H9 (cell line): Measurements from ENCODE around the gene SMC1B. TPM values are rescaled to one million over a fixed set of nuclear protein-coding genes. Genes with fewer than 3 reads are reported as not detected.

Experiments used
- DNase-seq: peaks from one replicate; pipeline ENCODE4 v3.0.0-alpha.2; 2017
- H2AFZ ChIP-seq: one replicate; pipeline ENCODE4 v1.6.1; 2013; ENCODE audit warnings: mild to moderate bottlenecking, low read length, control low read depth, moderate library complexity
- H2AK5ac ChIP-seq: 2 replicates; pipeline ENCODE4 v1.6.1; 2013; ENCODE audit warnings: low read length, control low read depth, mixed read lengths; ENCODE audit not compliant: insufficient read length
- H2BK120ac ChIP-seq: one replicate; pipeline ENCODE4 v1.6.1; 2013; ENCODE audit warnings: low read depth, mild to moderate bottlenecking, low read length, control low read depth, inconsistent platforms; ENCODE audit not compliant: poor library complexity, severe bottlenecking
- H2BK12ac ChIP-seq: 2 replicates; pipeline ENCODE4 v1.6.1; 2013; ENCODE audit warnings: low read length, control low read depth, mixed read lengths, low read depth; ENCODE audit not compliant: insufficient read length
- H2BK15ac ChIP-seq: 2 replicates; pipeline ENCODE4 v1.6.1; 2013; ENCODE audit warnings: low read depth, low read length, control low read depth
- H2BK20ac ChIP-seq: one replicate; pipeline ENCODE4 v1.6.1; 2013; ENCODE audit warnings: low read depth, mild to moderate bottlenecking, low read length, control low read depth, inconsistent platforms; ENCODE audit not compliant: poor library complexity, severe bottlenecking
- H2BK5ac ChIP-seq: 2 replicates; pipeline ENCODE4 v1.6.1; 2013; ENCODE audit warnings: low read length, control low read depth, mixed read lengths; ENCODE audit not compliant: insufficient read length
- H3K14ac ChIP-seq: 2 replicates; pipeline ENCODE4 v1.6.1; 2013; ENCODE audit warnings: low read length, control low read depth; ENCODE audit not compliant: insufficient read depth
- H3K18ac ChIP-seq: 2 replicates; pipeline ENCODE4 v1.6.1; 2013; ENCODE audit warnings: low read depth, mild to moderate bottlenecking, mixed read lengths, low read length, control low read depth; ENCODE audit not compliant: insufficient read length
- H3K23ac ChIP-seq: 2 replicates; pipeline ENCODE4 v1.6.1; 2013; ENCODE audit warnings: low read length, control low read depth, mixed read lengths, low read depth; ENCODE audit not compliant: insufficient read length
- H3K23me2 ChIP-seq: 2 replicates; pipeline ENCODE4 v1.6.1; 2013; ENCODE audit warnings: low read depth, mild to moderate bottlenecking, mixed read lengths, low read length, control low read depth; ENCODE audit not compliant: insufficient read length, poor library complexity, severe bottlenecking
- H3K27ac ChIP-seq: 2 replicates; pipeline ENCODE4 v1.5.1; 2013; ENCODE audit warnings: low read length, control low read depth, mixed read lengths, low read depth; ENCODE audit not compliant: insufficient read length
- H3K27me3 ChIP-seq: 2 replicates; pipeline ENCODE4 v1.6.1; 2013; ENCODE audit warnings: low read length, control low read depth, inconsistent platforms; ENCODE audit not compliant: insufficient read depth
- H3K4ac ChIP-seq: 2 replicates; pipeline ENCODE4 v1.6.1; 2013; ENCODE audit warnings: low read depth, mild to moderate bottlenecking, control low read depth, inconsistent platforms, low read length, moderate library complexity
- H3K4me1 ChIP-seq: 2 replicates; pipeline ENCODE4 v1.6.1; 2013; ENCODE audit warnings: low read length, control low read depth, inconsistent platforms; ENCODE audit not compliant: insufficient read depth
- H3K4me2 ChIP-seq: 2 replicates; pipeline ENCODE4 v1.6.1; 2013; ENCODE audit warnings: low read length, control low read depth, mixed read lengths; ENCODE audit not compliant: insufficient read length, insufficient read depth
- H3K56ac ChIP-seq: 2 replicates; pipeline ENCODE4 v1.6.1; 2013; ENCODE audit warnings: low read depth, mild to moderate bottlenecking, mixed read lengths, low read length, control low read depth; ENCODE audit not compliant: insufficient read length
- H3K79me1 ChIP-seq: 2 replicates; pipeline ENCODE4 v1.6.1; 2013; ENCODE audit warnings: low read depth, mild to moderate bottlenecking, moderate library complexity, low read length, control low read depth, inconsistent platforms; ENCODE audit not compliant: insufficient read depth, poor library complexity, severe bottlenecking
- H3K79me2 ChIP-seq: 2 replicates; pipeline ENCODE4 v1.6.1; 2013; ENCODE audit warnings: low read length, control low read depth, inconsistent platforms; ENCODE audit not compliant: insufficient read depth
- H3K9ac ChIP-seq: 2 replicates; pipeline ENCODE4 v1.6.1; 2013; ENCODE audit warnings: low read length, control low read depth, mixed read lengths; ENCODE audit not compliant: insufficient read length; ENCODE audit errors: extremely low read depth
- H3K9me3 ChIP-seq: one replicate; pipeline ENCODE4 v1.6.1; 2013; ENCODE audit warnings: low read depth, low read length, inconsistent platforms; ENCODE audit not compliant: control insufficient read depth
- H3T11ph ChIP-seq: one replicate; pipeline ENCODE4 v1.6.1; 2013; ENCODE audit warnings: mild to moderate bottlenecking, low read length, control low read depth, inconsistent platforms
- H4K20me1 ChIP-seq: one replicate; pipeline ENCODE4 v1.6.1; 2013; ENCODE audit not compliant: control insufficient read depth, insufficient read length, insufficient read depth
- H4K5ac ChIP-seq: 2 replicates; pipeline ENCODE4 v1.6.1; 2013; ENCODE audit warnings: low read depth, mild to moderate bottlenecking, mixed read lengths, low read length, control low read depth; ENCODE audit not compliant: insufficient read length
- H4K8ac ChIP-seq: replicated peaks from 2 replicates; pipeline ENCODE4 v1.6.1; 2013; ENCODE audit warnings: low read length, control low read depth, mixed read lengths, low read depth; ENCODE audit not compliant: insufficient read length
- H4K91ac ChIP-seq: 2 replicates; pipeline ENCODE4 v1.6.1; 2013; ENCODE audit warnings: low read depth, mild to moderate bottlenecking, moderate library complexity, mixed read lengths, low read length, control low read depth; ENCODE audit not compliant: insufficient read length
- H3K27ac Mint-ChIP-seq, 3 experiments: 2 replicates in 2 of 3; 3 replicates in 1 of 3; pipeline ENCODE4 v1.8.0; 2020 to 2021; ENCODE audit warnings: mixed read lengths in 3 of 3, mild to moderate bottlenecking in 1 of 3, moderate library complexity in 1 of 3
- H3K27me3 Mint-ChIP-seq: 2 replicates; pipeline ENCODE4 v1.8.0; 2021; ENCODE audit warnings: low read depth, mild to moderate bottlenecking, moderate library complexity, mixed read lengths
- H3K36me3 Mint-ChIP-seq, 3 experiments: 2 replicates in 2 of 3; 3 replicates in 1 of 3; pipeline ENCODE4 v1.8.0; 2020 to 2021; ENCODE audit warnings: low read depth in 3 of 3, mixed read lengths in 3 of 3; ENCODE audit not compliant: insufficient read depth in 1 of 3
- H3K4me1 Mint-ChIP-seq, 2 experiments: 2 replicates each; pipeline ENCODE4 v1.8.0; 2020; ENCODE audit warnings: mixed read lengths in 2 of 2
- H3K4me3 Mint-ChIP-seq, 2 experiments: 2 replicates in 1 of 2; 3 replicates in 1 of 2; pipeline ENCODE4 v1.8.0; 2020 to 2021; ENCODE audit warnings: mild to moderate bottlenecking in 2 of 2, mixed read lengths in 2 of 2, moderate library complexity in 1 of 2
- H3K9me3 Mint-ChIP-seq, 2 experiments: 2 replicates in 1 of 2; 3 replicates in 1 of 2; pipeline ENCODE4 v1.8.0; 2020; ENCODE audit warnings: mild to moderate bottlenecking in 2 of 2, mixed read lengths in 2 of 2, moderate library complexity in 1 of 2
- CTCF ChIP-seq: fragments of 200-600 bp; sonication (generic); conservative IDR thresholded peaks from 3 replicates; pipeline ENCODE4 v1.8.0; 2021; ENCODE audit warnings: antibody characterized with exemption, mild to moderate bottlenecking
- WGBS: extraction: QIAGEN DNeasy Blood & Tissue Kit; methylation state at CpG from one replicate; pipeline ENCODE4 v1.1.7; 2013; ENCODE audit warnings: missing lambda C conversion rate, low lambda C conversion rate, mixed read lengths; ENCODE audit not compliant: insufficient read length; ENCODE audit errors: extremely low coverage; 5-methylcytosine and 5-hydroxymethylcytosine counted together
- total RNA-seq: library from RNA; stranded (reverse); gene quantifications from 2 replicates; pipeline ENCODE4 v1.2.1, GENCODE V29; 2021

SMC1B gene
- total RNA-seq, 1 experiment from 2014 or later: not detected

GRCh38 chr22:45332001-45332400 is 81.4 kb downstream of the SMC1B start:
- DNase-seq: no peak
- no peak overlapping the region for H2AFZ ChIP-seq
- Mint-ChIP-seq H3K4me3 (no peak overlapping the region), H3K36me3 (peaks cover 10 to 75% (median 66%) of the 10 kb centered on the region in 3 experiments; a peak in 6 of 7 replicates), H3K9me3 (no peaks in the 10 kb centered on the region; a peak in 1 of 5 replicates), H3K27ac (no peak overlapping the region), H3K4me1 (no peaks in the 10 kb centered on the region), H3K27me3 (no peaks in the 10 kb centered on the region)
- H3T11ph ChIP-seq: no peak overlapping the region
- no peaks in the 10 kb centered on the region for H3K23me2 ChIP-seq
- H3K79me1 ChIP-seq: no peaks in the 10 kb centered on the region
- H3K27me3 ChIP-seq: no peaks in the 10 kb centered on the region
- no peak overlapping the region for H3K23ac ChIP-seq
- H3K9ac ChIP-seq: no peak overlapping the region
- no peak overlapping the region for H2BK5ac ChIP-seq
- no peak overlapping the region for H2BK12ac ChIP-seq
- H2AK5ac ChIP-seq: no peak overlapping the region
- no CpG with 5 or more reads among the region's 7 CpGs for WGBS
- no peak overlapping the region for H4K8ac ChIP-seq
- no peak overlapping the region for H3K4ac ChIP-seq
- H2BK120ac ChIP-seq: no peak overlapping the region
- no peaks in the 10 kb centered on the region for H4K20me1 ChIP-seq
- H2BK15ac ChIP-seq: no peak overlapping the region
- H3K79me2 ChIP-seq: no peaks in the 10 kb centered on the region
- H3K27ac ChIP-seq: no peak overlapping the region
- no peaks in the 10 kb centered on the region for H3K4me1 ChIP-seq
- H4K91ac ChIP-seq: no peak overlapping the region
- no peak overlapping the region for H3K18ac ChIP-seq
- H3K9me3 ChIP-seq: no peaks in the 10 kb centered on the region
- H3K56ac ChIP-seq: no peak overlapping the region
- H3K4me2 ChIP-seq: no peak overlapping the region
- TF ChIP-seq CTCF: no peak
- H3K14ac ChIP-seq: no peak overlapping the region
- H2BK20ac ChIP-seq: no peak overlapping the region
- H4K5ac ChIP-seq: no peak overlapping the region
